CD4-positive, alpha-beta T cell treated with Interleukin-6 at 100 ng/mL for 8 hours (primary cell): ENCODE measurements around the gene GLIS1.

Source experiments
- DNase-seq: peaks from one replicate; pipeline ENCODE4 v3.0.0-alpha.2; 2020; ENCODE audit warnings: mixed read lengths, low spot score

GLIS1 gene

DNA sequence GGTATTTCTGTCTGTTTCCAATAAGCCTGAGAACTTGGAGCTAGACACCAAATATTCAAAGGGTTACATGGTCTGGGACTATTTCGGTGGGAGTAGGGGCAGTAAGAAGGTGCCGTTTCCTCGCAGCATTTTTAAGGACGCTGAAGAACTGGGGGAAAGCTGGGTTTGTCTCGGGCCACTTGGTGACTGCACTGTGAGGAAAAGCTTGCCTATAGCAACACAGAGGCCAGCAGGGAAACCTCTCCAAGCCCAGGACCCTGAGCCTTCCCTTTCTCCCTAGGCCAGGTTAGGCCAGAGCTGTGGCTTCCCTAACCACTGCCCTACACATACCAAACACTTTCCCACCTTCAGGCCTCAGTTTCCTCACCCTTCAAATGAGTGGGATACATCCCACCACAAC, 3.3 kb downstream of the GLIS1 start:
- DNase-seq = no peak

DNA sequence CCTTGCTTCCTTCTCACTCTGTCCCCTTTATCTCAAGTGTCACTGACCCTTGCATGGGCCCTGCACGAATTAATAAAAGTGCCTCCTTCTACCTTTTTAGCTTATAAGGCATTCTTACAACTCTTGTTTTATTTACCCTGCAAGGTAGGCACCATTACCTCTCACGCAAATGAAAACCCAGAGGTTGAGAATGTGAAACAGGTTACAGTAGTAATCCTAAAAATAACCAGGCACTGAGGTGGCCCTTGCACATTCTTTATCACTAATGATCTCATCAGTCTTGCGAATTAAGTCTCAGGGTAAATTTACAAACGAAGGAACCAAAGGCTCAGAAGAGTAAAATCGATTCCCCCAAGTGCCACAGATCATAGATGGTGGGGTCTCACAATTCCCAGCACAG, 3.7 kb downstream of the GLIS1 start:
- DNase-seq = no peak

DNA sequence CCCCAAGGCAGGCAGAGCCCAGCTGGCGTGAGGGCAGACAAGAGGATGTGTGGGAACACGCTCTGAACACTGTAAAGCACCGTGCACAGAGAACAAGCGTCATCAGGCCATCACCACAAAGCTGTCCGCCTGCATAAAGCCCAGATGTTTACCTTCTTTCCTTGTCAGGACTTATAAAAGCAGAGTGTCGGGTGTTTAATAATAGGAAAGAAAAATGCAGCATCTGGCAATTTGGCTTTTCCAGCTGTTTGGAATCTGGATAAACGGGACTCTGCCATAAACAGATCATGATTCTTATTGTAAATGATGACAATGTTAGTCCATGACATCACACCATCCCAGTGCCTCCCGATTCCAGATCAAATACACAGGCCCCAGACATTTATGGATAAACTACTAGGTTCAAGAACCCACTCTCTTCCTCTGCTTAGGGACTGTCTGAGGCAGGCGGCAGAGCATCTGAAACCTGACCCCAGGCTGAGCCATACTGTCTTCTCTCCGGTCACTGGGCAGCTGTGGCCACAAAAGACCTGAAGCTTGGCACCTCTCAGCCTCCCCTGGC, 4.2 kb downstream of the GLIS1 start:
- DNase-seq = no peak

DNA sequence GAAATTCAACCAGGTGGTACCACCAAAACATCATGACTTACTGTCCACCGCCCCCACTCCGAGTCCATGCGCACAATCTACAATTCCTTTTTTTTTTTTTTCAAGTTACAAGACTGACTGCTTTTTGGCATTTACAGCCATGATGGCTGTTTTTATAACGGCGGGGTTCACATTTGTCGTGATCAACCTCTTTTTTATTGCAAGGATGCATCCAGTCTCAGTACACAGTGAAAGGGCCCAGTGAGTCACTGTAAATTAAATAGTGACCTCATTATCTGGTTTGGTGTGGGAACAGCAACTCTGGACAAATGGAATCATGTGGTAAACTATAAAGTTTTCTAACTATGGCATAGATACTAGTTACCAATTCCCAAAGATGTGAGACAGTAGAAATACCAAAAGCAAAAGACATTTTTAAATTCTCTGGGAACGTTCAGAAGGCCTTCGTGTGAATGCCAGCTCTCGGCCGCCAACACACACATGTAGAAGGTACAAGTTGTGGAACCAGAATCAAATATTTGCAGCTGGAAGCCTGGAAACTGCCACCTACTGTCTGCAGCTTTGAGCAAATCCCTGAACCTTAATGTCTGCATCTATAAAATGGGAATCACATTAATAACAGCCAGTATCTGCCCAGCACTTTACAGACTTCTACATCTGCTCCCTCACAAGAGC, 4.9 kb downstream of the GLIS1 start:
- DNase-seq = no peak

DNA sequence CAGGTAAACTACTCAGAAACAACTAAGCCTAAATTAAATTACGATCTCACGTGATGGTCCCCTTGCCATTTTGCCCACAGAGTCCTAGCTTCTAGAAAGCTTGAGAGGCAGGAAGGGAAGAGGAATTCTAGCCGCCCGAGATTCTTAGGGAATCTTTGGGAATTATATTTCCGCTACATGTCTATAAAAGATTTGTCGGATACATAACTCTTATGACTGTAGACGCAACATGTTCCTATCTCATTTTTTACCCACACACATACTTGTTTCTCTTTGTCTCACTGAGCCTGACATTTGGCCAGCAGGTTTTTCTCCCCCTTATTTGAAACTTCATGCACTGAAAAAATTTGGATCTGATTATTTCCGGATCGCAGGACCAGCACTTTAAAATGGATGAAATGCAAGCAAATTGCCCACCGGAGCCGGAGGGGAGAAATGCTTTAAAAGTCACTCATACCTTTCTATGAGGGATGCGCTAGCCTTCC, 5.5 kb downstream of the GLIS1 start:
- DNase-seq = no peak

DNA sequence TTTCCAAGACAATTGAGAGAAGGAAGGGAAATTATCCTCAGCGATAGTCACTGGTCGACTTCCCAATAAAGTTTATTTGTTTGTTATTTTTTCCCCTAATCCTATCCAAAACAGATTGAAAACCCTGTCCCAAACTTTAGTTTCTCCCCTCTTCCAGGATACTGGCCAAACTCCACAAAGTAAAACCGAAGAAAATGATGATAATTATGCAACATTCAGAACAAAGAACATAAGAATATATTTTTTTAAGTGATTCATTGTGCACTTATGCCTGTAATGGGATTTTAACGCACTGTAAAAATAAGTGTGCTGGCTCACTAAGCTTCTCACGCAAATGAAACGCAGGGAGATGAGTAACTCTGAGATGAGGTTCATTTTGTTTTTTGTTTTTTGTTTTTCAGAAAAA, 6.0 kb downstream of the GLIS1 start:
- DNase-seq = no peak

DNA sequence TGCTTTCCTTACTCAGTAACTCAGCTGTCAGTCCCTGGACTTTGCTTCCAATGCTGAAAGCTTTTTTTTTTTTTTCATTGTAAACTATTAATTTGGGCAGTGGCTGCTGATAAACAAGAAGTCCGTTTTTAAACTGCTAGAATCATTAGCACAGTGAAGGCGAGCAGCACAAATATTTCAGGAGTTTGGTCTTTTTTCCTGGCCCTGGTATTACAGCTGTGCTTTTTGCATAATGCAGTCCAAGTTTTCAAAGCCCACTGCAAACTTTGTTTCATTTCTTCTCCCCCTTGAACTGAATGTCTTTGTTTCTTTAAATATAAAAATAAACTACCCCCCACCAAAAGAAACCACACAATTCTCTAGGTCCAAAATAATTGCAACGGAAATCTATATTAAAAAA, 6.6 kb downstream of the GLIS1 start:
- no peak for DNase-seq

DNA sequence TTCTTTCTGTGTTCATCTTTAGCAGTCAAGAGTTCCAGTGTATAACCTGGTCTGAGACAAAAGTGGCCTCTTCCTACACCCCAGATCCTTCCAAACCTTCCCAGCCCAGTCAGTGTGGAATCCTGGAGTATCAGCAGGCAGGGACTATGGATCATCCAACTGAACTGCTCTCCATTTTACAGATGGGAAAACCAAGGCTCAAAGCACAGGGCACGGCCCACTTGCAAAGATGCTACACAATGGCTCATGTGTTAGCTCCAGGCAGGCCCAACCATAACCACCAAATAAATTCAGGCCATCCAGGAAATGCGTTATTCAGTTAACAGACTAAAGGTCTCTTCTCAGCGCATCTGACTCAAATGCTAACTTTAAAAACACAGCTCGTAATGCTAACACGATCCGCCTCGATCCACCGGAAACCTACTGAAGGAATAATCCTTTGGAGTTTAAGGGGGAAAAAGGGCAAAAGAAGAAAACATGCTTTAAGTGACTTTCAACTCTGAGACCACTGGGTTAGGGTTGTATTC, 7.1 kb downstream of the GLIS1 start:
- DNase-seq = no peak

DNA sequence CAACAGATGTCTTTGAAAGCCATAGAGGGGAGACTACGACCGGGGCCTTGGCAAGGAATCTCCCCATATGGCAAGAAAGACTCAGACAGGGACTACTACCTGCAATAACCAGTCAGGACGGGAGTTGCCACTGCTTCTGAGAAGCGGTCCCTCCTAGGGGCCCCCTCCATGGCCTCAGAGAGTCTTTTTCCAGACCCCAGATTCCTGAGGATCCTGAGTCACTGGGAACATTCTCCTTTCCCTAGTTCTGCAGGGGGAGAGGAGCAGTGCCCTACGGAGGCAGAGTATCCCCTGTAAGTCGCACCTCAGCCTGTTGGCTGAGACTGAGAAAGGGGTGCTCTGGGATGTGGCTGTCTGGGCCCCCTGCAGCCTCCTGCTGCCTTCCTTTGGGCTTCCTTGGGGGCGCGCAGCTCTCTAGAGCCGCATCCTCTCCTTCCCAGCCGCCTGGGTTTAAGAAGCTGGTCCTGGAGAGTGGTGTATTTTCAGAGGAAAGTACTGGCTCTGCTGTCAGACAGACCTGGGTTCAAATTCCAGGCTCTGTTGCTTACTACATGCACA, 7.8 kb downstream of the GLIS1 start:
- DNase-seq = no peak

DNA sequence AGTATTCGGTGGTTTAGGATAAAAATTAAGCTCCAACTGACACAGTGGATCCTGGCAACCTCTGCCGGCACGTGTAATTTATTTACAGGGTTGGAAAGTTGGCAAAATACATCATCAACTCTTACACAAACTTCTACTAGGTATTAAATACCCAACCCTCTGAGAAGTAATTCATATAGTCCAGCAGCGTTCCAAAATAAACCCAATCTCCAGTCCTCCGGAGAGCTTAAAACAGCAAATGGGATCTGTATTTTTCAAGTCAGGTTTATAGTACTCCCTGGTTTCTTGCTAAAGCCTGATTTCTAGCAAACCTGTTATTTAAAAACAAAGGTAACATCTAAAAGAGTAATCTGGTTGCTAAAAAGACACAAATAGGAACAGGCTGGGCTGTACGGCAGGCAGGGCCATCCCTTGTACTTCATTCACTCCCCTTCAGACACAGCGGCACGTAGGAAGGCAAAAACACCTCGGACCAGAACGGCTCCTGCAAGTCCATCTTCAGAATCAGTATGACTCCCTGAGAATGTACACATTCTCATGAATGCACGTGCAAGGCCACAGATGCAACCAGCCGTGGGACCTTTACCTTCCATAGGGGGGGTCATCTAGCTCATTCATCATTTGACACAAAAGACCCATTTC, 8.6 kb downstream of the GLIS1 start:
- no peak for DNase-seq

DNA sequence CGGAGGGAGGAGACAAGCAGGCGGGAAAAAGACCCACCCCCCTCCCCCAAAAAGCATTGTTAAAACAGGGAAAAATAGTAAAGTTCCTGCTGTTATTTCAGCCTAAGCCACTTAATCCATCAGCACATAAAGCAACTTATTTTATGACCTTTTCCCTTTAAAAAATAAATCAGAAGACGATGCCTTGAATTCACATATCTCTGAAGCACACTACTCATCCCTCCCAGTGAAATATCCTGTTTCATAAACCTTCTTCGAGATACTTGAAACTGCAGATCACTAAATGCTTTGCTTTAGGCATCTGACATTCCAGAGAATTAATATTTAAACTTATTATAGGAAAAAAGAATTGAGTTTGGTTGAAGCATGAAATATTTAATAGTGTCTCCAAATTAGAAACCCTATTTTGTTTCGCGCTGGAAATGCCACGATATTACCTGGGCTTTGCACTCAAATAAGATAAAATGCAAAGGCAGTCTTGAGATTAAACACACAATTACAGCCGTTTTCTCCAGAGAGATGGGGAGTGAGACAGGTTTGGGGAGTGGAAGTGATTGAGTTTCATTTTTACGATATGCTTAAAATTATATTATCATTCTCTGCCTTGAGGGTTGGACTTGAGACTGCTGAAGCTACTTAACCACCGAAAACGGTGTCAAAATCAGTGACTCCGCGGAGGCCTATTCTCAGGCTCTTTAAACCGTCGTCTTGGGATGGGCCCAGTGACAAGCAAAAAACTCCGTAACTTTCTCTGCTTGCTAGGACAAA, 9.3 kb downstream of the GLIS1 start:
- DNase-seq = no peak

DNA sequence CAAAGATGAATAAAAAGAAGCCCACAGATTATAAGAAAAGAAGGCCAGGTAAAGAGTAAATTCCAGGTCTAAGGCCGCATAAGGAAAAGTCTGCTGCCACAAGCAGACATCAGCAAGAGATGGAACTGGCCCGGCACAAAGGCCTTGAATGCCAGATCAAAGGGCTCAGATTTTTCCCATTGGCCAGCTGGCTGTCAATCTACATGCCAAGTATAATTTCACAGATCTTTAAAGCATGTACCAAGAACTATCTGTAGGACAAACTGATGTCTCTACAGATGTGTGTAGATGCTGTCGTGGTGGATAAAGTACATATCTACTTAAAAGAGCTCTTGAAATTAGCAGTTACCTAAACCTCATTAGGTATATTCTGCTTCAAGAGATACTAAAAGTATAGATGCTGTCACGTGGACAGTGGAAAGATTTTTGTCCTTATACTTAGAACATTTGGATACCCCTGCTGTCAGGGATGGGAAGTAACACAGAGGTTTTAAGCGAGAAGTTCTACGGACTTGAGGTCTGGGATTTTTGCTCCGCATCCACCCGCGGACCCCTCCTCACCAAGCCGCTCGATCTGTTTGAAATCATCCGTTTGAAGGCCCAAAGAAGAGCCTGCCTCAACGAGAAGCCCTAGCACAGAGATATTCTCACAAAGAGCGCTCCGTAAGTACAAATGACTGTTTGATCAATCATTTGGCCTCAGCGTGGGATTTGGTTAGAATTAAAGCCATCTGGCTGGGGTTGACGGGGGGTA, 10.1 kb downstream of the GLIS1 start:
- no peak for DNase-seq

DNA sequence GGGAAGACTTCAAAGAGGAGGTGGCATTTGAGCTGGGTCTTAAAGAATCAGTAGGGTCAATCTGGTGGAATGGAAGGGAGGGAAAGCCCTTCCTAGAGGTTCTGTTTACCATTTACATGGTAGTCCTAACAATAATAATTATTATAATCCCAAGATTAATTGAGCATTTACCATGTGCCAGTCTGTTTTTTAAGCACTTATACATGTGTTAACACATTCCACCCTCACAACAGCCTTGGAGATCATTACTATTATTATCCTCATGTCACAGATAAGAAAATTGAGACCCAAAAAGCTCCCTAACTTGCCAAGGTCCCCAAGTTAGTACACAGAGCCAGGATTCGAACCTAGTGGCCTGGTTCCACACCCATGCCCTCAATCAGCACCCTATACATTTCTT, 10.8 kb downstream of the GLIS1 start:
- no peak for DNase-seq

DNA sequence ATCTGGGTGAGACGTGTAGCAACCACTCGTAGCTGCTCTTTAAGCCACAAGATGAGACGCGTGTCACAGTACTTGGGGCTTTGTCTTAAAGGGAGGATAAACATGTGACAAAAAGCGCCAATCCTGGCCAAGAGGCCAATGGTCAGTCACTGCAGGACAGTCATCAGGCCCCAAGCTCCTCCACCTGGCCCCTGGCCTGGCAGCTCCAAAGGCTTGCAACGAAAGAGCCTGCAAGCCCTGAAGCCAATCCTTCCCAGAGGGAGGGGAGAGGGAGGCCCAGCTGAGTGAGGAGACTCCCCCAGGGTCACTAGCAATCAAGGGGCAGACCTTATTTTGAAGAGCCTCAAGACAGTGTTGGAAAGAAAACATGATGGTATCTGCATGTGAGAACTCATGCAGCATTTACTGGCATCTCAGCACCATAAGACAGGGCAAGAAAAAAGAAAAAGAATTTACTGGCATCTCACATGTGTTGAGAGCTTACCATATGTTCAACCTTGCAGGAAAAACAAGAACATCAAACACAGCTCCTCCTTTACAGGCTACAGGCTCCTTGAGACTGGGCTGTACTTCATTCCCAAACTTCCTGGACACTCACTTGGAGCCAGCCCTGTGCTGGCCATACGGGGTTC, 11.4 kb downstream of the GLIS1 start:
- DNase-seq = no peak

DNA sequence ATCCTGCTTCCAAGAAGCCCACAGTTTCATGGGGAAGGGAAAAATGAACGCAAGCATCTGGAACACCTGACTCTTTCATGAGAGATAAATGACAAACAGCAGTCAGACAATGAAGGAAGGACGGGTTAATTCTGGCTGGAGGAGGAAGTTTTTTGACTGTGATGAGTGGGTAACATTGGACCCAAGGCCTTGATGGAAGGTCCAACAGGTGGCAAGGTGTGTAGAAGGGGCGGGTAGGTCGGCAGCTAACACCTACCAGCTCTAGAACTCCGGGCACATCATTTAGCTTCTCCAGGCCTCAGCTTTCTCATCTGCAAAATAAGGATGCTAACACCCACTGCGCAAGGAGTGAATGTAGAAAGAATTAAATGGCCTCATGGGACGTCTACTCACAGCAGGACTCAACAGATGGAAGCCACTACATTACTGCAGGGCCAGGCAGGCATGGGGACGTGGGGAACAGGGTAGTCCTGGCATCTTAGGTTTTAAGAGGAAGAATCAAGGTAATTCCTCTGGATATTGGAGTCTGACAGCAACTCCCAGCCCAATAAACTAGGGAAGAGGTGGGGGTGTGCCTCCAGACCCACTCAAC, 12.9 kb downstream of the GLIS1 start:
- DNase-seq = no peak

DNA sequence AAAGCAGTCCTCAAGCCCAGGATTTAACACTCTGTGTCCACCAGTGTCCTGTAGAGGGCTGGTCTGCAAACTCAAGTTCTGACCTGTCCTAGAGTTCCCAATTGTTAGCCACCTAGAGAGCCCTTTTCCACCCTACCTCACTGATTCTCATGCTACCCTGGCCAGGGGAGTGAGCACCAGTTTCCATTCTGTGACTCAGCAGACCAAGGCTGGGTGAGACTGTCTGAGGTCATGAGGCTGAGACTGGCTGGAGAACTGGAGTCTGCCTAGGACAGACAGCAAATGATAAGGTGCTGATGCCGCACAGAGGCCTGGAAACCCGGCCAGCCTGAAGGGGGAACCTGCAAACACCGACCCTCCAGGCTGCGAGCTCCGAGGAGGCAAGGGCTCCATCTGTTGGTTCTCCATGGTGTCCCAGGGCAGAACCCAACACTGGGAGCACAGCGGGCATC, 13.7 kb downstream of the GLIS1 start:
- DNase-seq = no peak

DNA sequence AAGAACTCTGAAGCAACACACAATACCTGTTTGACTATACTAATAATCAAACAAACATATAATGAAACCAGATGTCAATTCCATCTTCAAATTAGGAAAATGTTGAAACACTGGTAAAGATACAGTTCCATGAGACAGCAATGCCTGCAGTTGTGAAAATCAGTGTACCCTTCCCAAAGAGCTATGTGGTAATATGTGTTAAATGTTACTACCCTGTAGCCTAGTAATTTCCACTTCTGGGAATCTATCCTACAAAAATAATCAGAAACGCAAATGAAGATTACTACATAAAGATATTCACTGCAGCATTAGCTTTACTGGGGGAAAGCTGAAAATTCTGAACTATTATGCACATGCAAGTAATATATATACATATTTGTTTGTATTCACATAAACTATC, 16.9 kb downstream of the GLIS1 start:
- no peak for DNase-seq

DNA sequence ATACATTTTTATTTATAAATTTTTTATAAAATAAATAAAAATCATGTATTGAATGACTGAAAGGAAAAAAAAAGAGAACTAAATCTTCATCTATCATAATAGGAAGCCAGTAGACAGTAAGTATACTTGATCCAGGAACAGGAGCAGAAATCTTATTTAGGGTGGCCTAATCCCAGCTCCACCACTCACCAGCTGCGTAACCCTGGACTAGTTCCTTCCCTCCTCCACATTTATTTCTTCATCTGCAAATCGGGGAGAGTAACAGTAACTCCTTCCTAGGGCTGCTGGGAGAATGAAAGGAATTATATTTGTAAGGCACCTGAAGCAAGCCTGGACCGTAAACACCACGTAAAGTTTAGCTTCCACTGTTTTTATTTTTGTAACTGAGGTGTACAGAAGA, 17.9 kb downstream of the GLIS1 start:
- no peak for DNase-seq

DNA sequence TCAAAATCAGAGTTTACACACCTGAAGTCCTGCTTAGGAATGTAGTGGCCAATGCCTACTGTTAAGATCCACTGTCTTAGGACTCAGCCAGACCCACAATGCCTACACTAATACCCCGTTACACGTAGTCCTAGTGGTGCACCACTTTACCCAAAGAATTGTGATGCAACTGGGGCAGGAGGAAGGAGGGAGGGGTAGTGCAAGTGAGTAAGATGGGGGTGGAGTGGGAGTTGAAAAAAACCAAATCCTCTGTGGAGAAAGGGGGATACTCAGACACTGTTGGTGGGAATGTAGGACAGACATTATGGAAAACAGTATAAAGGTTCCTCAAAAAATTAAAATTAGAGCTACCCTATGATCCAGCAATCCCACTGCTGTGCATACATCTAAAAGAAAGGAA, 19.5 kb downstream of the GLIS1 start:
- DNase-seq = no peak

DNA sequence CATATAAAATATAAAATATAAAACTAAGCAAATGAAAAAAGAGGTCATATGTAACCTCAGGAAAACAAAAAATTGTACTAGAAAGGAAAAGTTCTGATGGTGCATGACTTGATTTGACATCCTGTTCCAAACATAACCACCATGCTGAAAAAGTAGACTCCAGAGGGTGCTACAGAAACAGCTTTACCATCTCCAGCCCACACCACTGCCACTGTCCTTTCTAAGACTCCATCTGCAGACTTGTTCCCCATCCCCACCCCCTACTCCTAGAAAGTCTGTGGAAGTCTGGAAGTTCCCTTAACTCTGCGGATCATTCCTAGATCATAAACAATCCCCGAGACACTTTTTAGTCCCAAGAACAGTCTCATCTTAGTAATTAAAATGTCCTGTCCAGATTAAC, 20.5 kb downstream of the GLIS1 start:
- no peak for DNase-seq
